Osteoblast (primary cell): ENCODE measurements around the gene FJX1. TPM values are rescaled to one million over a fixed set of nuclear protein-coding genes. Genes with fewer than 3 reads are reported as not detected.

ENCODE experiments used
- DNase-seq: peaks from one replicate; pipeline ENCODE4 v3.0.0; 2011; ENCODE audit warnings: low spot score, mixed read lengths; ENCODE audit not compliant: insufficient read length; ENCODE audit errors: missing footprints
- H2AFZ ChIP-seq: 2 replicates; pipeline ENCODE4 v1.6.0; 2011; ENCODE audit warnings: mild to moderate bottlenecking, low read length
- H3K27ac ChIP-seq: 2 replicates; pipeline ENCODE4 v1.5.1; 2011; ENCODE audit warnings: mild to moderate bottlenecking, low read depth, low read length, moderate library complexity
- H3K27me3 ChIP-seq: 2 replicates; pipeline ENCODE4 v1.6.0; 2012; ENCODE audit warnings: mild to moderate bottlenecking, control low read depth, inconsistent platforms, low read length, moderate library complexity; ENCODE audit not compliant: insufficient read depth
- H3K36me3 ChIP-seq: 2 replicates; pipeline ENCODE4 v1.5.1; 2011; ENCODE audit warnings: mild to moderate bottlenecking, low read length, control low read depth, moderate library complexity; ENCODE audit not compliant: insufficient read depth
- H3K4me1 ChIP-seq: 2 replicates; pipeline ENCODE4 v1.5.1; 2011; ENCODE audit warnings: mild to moderate bottlenecking, low read length, control low read depth, moderate library complexity; ENCODE audit not compliant: insufficient read depth
- H3K4me2 ChIP-seq: 2 replicates; pipeline ENCODE4 v1.6.0; 2011; ENCODE audit warnings: mild to moderate bottlenecking, low read length; ENCODE audit not compliant: insufficient read depth
- H3K4me3 ChIP-seq: fragments of 200-600 bp; sonication (generic); 3 replicates; pipeline ENCODE4 v1.5.1; 2012; ENCODE audit warnings: mild to moderate bottlenecking, low read length, inconsistent platforms; ENCODE audit not compliant: insufficient read depth
- H3K79me2 ChIP-seq: 2 replicates; pipeline ENCODE4 v1.6.0; 2012; ENCODE audit warnings: mild to moderate bottlenecking, low read length, control low read depth, inconsistent platforms; ENCODE audit not compliant: insufficient read depth
- H3K9me3 ChIP-seq: 2 replicates; pipeline ENCODE4 v1.5.1; 2011; ENCODE audit warnings: low read depth, low read length, control low read depth
- H4K20me1 ChIP-seq: 2 replicates; pipeline ENCODE4 v1.6.0; 2012; ENCODE audit warnings: mild to moderate bottlenecking, low read length, control low read depth; ENCODE audit not compliant: insufficient read depth
- CTCF ChIP-seq: IDR thresholded peaks from 2 replicates; pipeline ENCODE4 v1.5.1; 2011; ENCODE audit warnings: mild to moderate bottlenecking, low read depth, low read length, moderate library complexity; ENCODE audit errors: extremely low read depth
- total RNA-seq: library from RNA; depleted of rRNA; stranded (reverse); fragments of >200 nt; gene quantifications from 2 replicates; pipeline ENCODE4 v1.2.3, GENCODE V29; 2012

Gene FJX1
- total RNA-seq, 1 donor: 13.8 TPM

DNA sequence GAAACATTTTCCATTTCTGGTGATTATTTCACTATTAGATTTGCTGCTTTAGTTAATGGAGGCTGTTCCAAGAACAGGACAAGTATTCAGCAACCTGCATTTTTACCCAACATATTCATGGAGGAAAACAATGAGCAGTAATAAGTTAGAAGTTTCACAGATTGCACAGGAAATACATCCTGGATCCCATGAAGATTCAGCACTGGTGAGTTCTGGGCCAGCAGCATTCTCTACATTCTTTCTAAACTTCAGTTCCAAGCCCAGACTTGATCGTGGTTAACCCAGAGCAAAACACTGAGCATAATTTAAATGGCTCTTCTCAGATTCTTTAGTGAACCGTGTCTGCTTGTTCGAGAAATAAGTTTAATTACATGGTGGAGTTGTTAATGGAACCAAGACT, 3.8 kb downstream of the FJX1 start:
- Histone ChIP-seq H3K4me2 (peak overlapping the region; percentile 49), H3K27ac (peak overlapping the region; percentile 42), H3K27me3 (no peaks in the 10 kb centered on the region), H3K9me3 (no peaks in the 10 kb centered on the region), H4K20me1 (no peaks in the 10 kb centered on the region), H3K36me3 (no peaks in the 10 kb centered on the region), H2AFZ (no peak overlapping the region), H3K4me3 (no peak overlapping the region), H3K4me1 (peaks cover 48% of the 10 kb centered on the region), H3K79me2 (peaks cover 19% of the 10 kb centered on the region)
- no peak for TF ChIP-seq CTCF
- peak; percentile 77 for DNase-seq

- H3K27ac ChIP-seq: peak overlapping the region; percentile 79
- DNase-seq: peak; percentile 92
- no peaks in the 10 kb centered on the region for H4K20me1 ChIP-seq
- peaks cover 19% of the 10 kb centered on the region for H3K79me2 ChIP-seq
- no peaks in the 10 kb centered on the region for H3K9me3 ChIP-seq
- H2AFZ ChIP-seq: peak overlapping the region; percentile 35
- H3K4me2 ChIP-seq: peak overlapping the region; percentile 66
- no peaks in the 10 kb centered on the region for H3K36me3 ChIP-seq
- H3K27me3 ChIP-seq: no peaks in the 10 kb centered on the region
- H3K4me1 ChIP-seq: peaks cover 41% of the 10 kb centered on the region
- TF ChIP-seq CTCF: no peak
- peak overlapping the region; percentile 24 for H3K4me3 ChIP-seq
These were observed 5.4 kb downstream of the FJX1 start for GRCh38 chr11:35623621-35624168.

DNA sequence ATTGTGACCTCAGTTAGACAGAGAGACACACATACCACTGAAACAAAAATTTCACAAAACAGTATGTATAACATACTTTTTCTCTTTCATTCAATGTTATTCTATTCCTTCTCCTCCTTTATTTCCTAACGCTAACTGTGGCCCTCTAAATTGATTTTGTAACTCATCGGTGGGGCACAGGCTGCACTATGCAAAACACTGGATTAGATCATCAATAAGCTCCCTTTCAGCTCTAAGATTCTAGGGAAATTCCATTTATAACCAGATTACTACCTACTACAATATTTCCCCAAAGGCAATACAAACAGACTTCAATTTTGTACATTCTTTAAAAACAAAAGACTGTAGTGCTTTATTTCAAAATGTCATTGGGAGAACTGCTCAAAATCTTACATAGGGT, 6.1 kb downstream of the FJX1 start:
- TF ChIP-seq CTCF: no peak
- Histone ChIP-seq H4K20me1 (no peaks in the 10 kb centered on the region), H3K4me2 (peak overlapping the region; percentile 66), H3K9me3 (no peaks in the 10 kb centered on the region), H3K4me1 (peaks cover 43% of the 10 kb centered on the region), H3K27ac (peak overlapping the region; percentile 79), H3K36me3 (no peaks in the 10 kb centered on the region), H3K4me3 (no peak overlapping the region), H3K27me3 (no peaks in the 10 kb centered on the region), H3K79me2 (peaks cover 15% of the 10 kb centered on the region), H2AFZ (no peak overlapping the region)
- no peak for DNase-seq

- no peak overlapping the region for H2AFZ ChIP-seq
- TF ChIP-seq CTCF: no peak
- H3K4me2 ChIP-seq: no peak overlapping the region
- H3K4me3 ChIP-seq: no peak overlapping the region
- H3K79me2 ChIP-seq: peaks cover 10% of the 10 kb centered on the region
- no peak for DNase-seq
- no peak overlapping the region for H3K27ac ChIP-seq
- no peaks in the 10 kb centered on the region for H3K9me3 ChIP-seq
- no peaks in the 10 kb centered on the region for H3K36me3 ChIP-seq
- H3K27me3 ChIP-seq: no peaks in the 10 kb centered on the region
- peaks cover 47% of the 10 kb centered on the region for H3K4me1 ChIP-seq
- H4K20me1 ChIP-seq: no peaks in the 10 kb centered on the region
These were observed 6.5 kb downstream of the FJX1 start for GRCh38 chr11:35624781-35625180.
